Cardiac septum (tissue), 1 donor: ENCODE measurements around the gene OR56A1. TPM values are rescaled to one million over a fixed set of nuclear protein-coding genes. Genes with fewer than 3 reads are reported as not detected.
"Not testable (repeated sequence)": the region's sequence is repeated elsewhere in the genome, so short reads cannot be mapped to it uniquely, and the experiment has no call there.

Experiments used
- DNase-seq: peaks from one replicate; pipeline ENCODE4 v3.0.0-alpha.2; 2020; ENCODE audit warnings: low spot score
- intact Hi-C: fragments of 100-400 bp; cut with DNase I; formaldehyde crosslinking; loops from one replicate; pipeline ENCODE4 v1.14.0; 2022
- long read RNA-seq: library from polyadenylated mRNA; unstranded; transcript quantifications from one replicate; pipeline ENCODE4 v2.0.0, GENCODE V29; 2021
- total RNA-seq: library from RNA; stranded (reverse); fragmentation: NEBNext Ultra II Directional; extraction: Animal tissue kit (Norgen Biotek cat#: 25700); gene quantifications from one replicate; pipeline ENCODE4 v1.2.1, GENCODE V29; 2021
- donor health status: DM: no; HTN: no; CAD: no.

Gene OR56A1
- not detected for total RNA-seq
- long read RNA-seq, result 0 reads

- DNase-seq, result no peak
- intact Hi-C loops, result no loop called here
Measured at GRCh38 chr11:6030708-6031405, at the start of gene OR56A1. OR56A1 (minus strand) TSS chr11:6030758; CDS start chr11:6027692, 3,066 bp downstream.

DNA sequence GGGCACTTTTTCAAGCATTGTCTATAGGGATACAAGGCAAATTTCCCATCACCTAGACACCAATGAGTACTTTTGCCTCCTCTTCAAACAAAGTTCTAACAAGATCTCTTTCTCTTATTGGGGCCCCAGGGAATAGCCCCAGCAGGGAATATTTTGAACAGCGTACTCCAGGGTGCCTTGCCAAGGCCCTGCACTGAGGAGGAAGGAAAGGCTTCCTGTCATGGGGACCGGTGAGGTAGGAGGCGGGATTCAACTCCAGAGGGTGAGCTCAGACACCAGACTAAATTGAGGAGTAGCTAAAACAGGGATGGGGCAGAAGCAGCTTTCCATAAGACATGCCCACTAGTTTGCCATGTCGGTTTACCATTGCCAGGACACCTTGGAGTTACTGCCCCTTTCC is 48.9 kb upstream of the OR56A1 start:
- intact Hi-C loops, result no loop called here
- no peak for DNase-seq

DNA sequence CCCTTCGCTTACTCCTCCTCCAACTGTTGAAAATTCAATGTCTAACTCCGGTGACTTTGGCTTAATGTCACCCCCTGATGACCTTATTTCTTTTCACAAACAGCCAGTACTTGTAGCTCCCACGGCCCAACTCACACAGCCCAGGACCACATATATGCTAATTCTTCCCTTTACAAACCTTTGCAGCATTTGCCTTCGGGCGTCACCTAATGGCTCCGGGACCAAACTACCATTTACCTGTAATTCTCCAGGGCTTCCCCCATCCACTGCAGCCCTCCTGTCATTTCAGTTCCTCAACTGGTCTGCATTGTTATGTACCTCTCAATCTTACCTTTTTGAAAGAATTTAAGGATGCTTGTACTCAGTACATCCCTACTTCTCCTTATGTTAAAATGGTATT is 47.2 kb upstream of the OR56A1 start:
- intact Hi-C loops, result no loop called here
- no peak for DNase-seq

- intact Hi-C loops, DNase-seq: not testable (repeated sequence)
Measured at GRCh38 chr11:6076443-6076842, 45.9 kb upstream of the OR56A1 start.

GRCh38 chr11:6067502-6067901 is 36.9 kb upstream of the OR56A1 start:
- intact Hi-C loops, result no loop called here
- no peak for DNase-seq

DNA sequence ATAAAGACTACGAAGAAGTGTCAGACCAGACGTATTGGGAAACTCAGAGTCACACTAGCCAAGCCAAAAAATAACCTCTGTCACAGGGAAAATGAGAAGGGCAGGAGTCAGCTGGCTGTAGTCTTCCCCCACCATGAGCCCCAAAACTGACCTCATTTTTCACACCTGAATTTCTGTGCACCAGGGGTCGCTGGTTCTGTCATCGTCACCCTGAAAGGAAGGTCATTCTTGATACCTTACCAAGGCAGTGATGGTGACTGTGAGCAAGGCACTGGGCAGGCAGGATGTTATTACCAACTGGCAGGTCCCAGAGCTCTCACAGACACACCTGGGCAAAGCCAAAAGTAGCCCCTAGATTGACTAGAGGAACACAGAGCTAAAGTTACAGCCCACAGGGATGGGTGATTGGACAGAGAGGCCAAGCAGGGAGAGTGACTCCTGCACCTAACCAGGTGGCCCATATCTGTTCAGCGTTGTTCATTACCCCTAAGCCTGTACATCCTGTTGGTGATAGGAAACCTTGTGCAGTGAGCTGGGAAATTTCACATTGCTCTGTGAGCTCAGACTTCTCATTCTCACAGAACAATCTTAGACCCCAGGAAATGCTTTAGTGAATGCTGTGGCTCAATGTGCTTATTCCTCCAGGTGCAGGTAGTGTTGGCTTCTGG is 32.3 kb upstream of the OR56A1 start:
- no peak for DNase-seq
- intact Hi-C loops, result no loop called here

- intact Hi-C loops, result no loop called here
- no peak for DNase-seq
Measured at GRCh38 chr11:6061475-6061874, 30.9 kb upstream of the OR56A1 start.

DNA sequence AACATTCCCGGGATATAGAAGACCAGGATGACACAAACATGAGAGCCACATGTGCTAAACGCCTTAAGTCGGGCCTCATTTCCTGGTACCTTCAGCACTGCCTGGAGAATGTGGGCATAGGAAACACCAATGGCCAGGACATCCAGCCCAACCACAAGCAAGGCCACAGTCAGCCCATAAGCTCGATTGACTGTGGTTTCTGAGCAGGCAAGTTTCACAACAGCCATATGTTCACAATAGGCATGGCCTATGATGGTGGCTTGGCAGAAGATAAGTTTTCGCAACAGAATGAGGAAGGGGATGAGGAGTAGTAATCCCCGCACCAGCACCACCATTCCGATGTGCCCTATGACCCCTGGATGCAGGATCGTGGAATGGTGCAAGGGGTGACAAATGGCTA is 26.9 kb upstream of the OR56A1 start:
- no peak for DNase-seq
- intact Hi-C loops, result loop anchor here (5.0 kb wide), 1 partner anchor 175 kb away; the partner anchor contains the start of gene OR52E4

- no peak for DNase-seq
- intact Hi-C loops, result loop anchor here (5.0 kb wide), 1 partner anchor 173 kb away; the partner anchor contains the start of gene OR52E4
Measured at GRCh38 chr11:6055569-6055968, 25.0 kb upstream of the OR56A1 start.

DNA sequence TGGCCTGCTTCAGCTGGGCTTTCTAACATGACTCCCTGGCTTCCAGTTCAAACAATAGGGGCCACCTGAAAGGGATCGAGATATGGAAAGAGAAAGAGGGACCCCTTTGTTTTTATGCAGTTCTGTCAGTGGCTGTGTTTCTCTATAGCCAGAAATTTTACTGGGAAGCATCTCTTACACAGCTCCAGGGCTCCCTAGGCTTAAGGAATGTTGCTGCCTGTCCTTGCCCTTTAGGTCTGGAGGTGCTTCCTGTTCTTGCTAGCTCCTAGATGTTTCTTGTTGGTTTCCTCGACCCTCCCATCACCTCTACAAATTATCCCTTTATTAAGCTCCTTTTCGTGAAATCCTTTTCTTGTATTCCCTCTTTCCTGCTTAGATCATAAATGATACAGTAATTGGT is 21.8 kb upstream of the OR56A1 start:
- DNase-seq, result no peak
- intact Hi-C loops, result no loop called here

GRCh38 chr11:6040874-6041273 is 10.3 kb upstream of the OR56A1 start:
- DNase-seq, result no peak
- intact Hi-C loops, result no loop called here

DNA sequence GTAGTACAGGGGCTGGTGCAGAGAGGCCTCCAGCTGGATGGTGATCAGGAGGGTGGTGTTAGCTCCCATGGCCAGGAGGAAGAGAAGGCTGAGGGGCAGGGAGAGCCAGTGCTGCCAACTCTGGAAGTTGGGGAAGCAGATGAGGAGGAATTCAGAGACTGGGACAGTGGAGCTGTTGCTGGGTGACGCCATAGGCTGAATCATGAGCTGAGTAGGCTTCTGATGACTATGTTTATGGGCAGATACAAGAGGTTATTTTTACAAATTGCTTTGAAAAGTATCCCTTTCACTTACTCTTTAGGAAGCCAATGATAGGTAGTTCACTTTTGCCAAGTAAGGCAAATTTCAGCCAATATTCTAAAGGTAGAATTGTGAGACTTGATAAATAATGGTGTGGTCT is 3.1 kb downstream of the OR56A1 start:
- intact Hi-C loops, result no loop called here
- no peak for DNase-seq

DNA sequence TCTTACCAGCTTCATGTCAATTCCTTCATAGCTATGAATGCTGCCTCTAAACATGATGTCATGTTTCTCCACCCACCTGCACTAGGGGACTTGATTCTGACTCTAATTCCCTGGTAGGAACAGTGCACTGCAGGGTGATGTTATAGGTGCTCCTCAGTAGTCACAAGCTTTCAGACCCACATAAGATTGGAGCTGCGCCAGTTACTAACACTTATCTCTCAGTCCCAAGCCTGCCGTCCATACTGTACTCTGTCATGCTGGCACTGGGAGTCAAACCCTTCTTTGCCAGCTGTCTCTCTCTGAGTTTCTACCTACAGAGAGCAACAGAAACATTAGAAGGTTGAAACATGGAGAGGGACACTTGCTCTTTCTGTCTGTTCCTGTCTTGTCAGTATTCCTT is 5.5 kb downstream of the OR56A1 start:
- no peak for DNase-seq
- intact Hi-C loops, result no loop called here

GRCh38 chr11:6022956-6023355 is 7.6 kb downstream of the OR56A1 start:
- no peak for DNase-seq
- intact Hi-C loops, result loop anchor here (5.0 kb wide), 4 partner anchors 229 to 339 kb away; no protein-coding TSS in a partner anchor

- intact Hi-C loops, result no loop called here
- no peak for DNase-seq
Measured at GRCh38 chr11:6013042-6013441, 17.5 kb downstream of the OR56A1 start.

- DNase-seq, result no peak
- intact Hi-C loops, result no loop called here
Measured at GRCh38 chr11:6012035-6012668, 18.4 kb downstream of the OR56A1 start.

- intact Hi-C loops, result no loop called here
- no peak for DNase-seq
Measured at GRCh38 chr11:6006846-6007245, 23.7 kb downstream of the OR56A1 start, which contains the start of gene OR56A4. OR56A4 (minus strand) TSS chr11:6006946; CDS start chr11:6002992, 3,954 bp downstream.

GRCh38 chr11:6006395-6006794 is 24.2 kb downstream of the OR56A1 start:
- intact Hi-C loops, result no loop called here

GRCh38 chr11:6002202-6002699 is 28.3 kb downstream of the OR56A1 start:
- no peak for DNase-seq
- intact Hi-C loops, result no loop called here

More at GRCh38 chr11:6006395-6006794, 24.2 kb downstream of the OR56A1 start:
- DNase-seq, result no peak

DNA sequence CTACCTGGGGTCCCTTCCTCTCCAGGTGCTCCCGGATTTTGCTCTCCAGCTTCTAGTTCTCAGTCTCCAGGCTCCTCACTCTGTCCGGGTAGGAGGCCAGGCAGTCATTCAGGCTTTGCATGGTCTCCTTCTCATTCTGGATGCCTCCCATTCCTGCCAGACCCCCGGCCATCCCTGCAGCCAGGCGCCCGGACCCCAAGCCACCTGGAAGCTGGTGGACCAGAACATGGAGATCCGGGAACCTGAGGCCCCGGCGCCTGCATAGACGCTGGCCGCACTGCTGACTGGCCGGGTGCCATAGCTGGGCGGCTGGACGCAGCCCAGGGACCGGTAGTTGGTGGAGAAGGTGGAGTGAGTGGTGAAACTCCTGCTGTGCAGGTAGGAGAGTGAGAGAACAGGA is 35.8 kb downstream of the OR56A1 start:
- no peak for DNase-seq
- intact Hi-C loops, result no loop called here
